Muscle layer of colon (tissue), 2 donors: ENCODE measurements around the gene LRRC4C.

Source experiments
- H3K27ac ChIP-seq: one replicate; pipeline ENCODE4 v1.7.0; 2013; ENCODE audit warnings: low read depth, mild to moderate bottlenecking, low read length, moderate library complexity
- H3K27me3 ChIP-seq, 2 donors: one replicate each; pipeline ENCODE4 v1.7.0; 2013; ENCODE audit warnings: low read length in 2 of 2, mild to moderate bottlenecking in 2 of 2; ENCODE audit not compliant: insufficient read depth in 2 of 2, control insufficient read depth in 1 of 2
- H3K36me3 ChIP-seq: one replicate; pipeline ENCODE4 v1.7.0; 2013; ENCODE audit warnings: mild to moderate bottlenecking, low read length; ENCODE audit not compliant: insufficient read depth
- H3K4me1 ChIP-seq: one replicate; pipeline ENCODE4 v1.7.0; 2013; ENCODE audit warnings: mild to moderate bottlenecking, low read length; ENCODE audit not compliant: insufficient read depth
- H3K4me3 ChIP-seq, 2 donors: one replicate each; pipeline ENCODE4 v1.7.0; 2013; ENCODE audit warnings: low read length in 2 of 2, low read depth in 1 of 2, mild to moderate bottlenecking in 1 of 2, moderate library complexity in 1 of 2
- H3K9ac ChIP-seq: one replicate; pipeline ENCODE4 v1.7.0; 2013; ENCODE audit warnings: low read length
- H3K9me3 ChIP-seq: one replicate; pipeline ENCODE4 v1.7.0; 2013; ENCODE audit warnings: mild to moderate bottlenecking, low read length
- donor health status: abdominal sarcoma.
- donor health status: Adenocarcinoma of cecum.

The LRRC4C gene

GRCh38 chr11:41289408-41289807 lies 170.0 kb downstream of the LRRC4C start:
- no peaks in the 10 kb centered on the region for H3K9me3 ChIP-seq
- no peak overlapping the region for H3K27ac ChIP-seq
- no peaks in the 10 kb centered on the region for H3K4me1 ChIP-seq
- no peak overlapping the region for H3K9ac ChIP-seq
- H3K27me3 ChIP-seq: no peaks in the 10 kb centered on the region
- H3K4me3 ChIP-seq: no peak overlapping the region
- H3K36me3 ChIP-seq: no peaks in the 10 kb centered on the region

- H3K4me3 ChIP-seq: no peak overlapping the region
- no peak overlapping the region for H3K9ac ChIP-seq
- no peaks in the 10 kb centered on the region for H3K27me3 ChIP-seq
- H3K36me3 ChIP-seq: no peaks in the 10 kb centered on the region
- H3K4me1 ChIP-seq: no peaks in the 10 kb centered on the region
- H3K27ac ChIP-seq: no peak overlapping the region
- no peaks in the 10 kb centered on the region for H3K9me3 ChIP-seq
Observed at GRCh38 chr11:41286751-41287150, 172.7 kb downstream of the LRRC4C start.

- Histone ChIP-seq H3K27ac (no peak overlapping the region), H3K4me1 (no peaks in the 10 kb centered on the region), H3K4me3 (no peak overlapping the region), H3K9me3 (no peaks in the 10 kb centered on the region), H3K27me3 (no peaks in the 10 kb centered on the region), H3K36me3 (no peaks in the 10 kb centered on the region), H3K9ac (no peak overlapping the region)
Observed at GRCh38 chr11:41284354-41284753, 175.1 kb downstream of the LRRC4C start.

- Histone ChIP-seq H3K27ac (no peak overlapping the region), H3K4me3 (no peak overlapping the region), H3K27me3 (no peaks in the 10 kb centered on the region), H3K36me3 (no peaks in the 10 kb centered on the region), H3K9me3 (no peaks in the 10 kb centered on the region), H3K9ac (no peak overlapping the region), H3K4me1 (no peaks in the 10 kb centered on the region)
Observed at GRCh38 chr11:41283191-41283930, 176.1 kb downstream of the LRRC4C start.

- H3K4me1 ChIP-seq: no peaks in the 10 kb centered on the region
- H3K9ac ChIP-seq: no peak overlapping the region
- H3K9me3 ChIP-seq: no peaks in the 10 kb centered on the region
- H3K36me3 ChIP-seq: no peaks in the 10 kb centered on the region
- no peak overlapping the region for H3K27ac ChIP-seq
- no peaks in the 10 kb centered on the region for H3K27me3 ChIP-seq
- H3K4me3 ChIP-seq: no peak overlapping the region
Observed at GRCh38 chr11:41282395-41282794, 177.1 kb downstream of the LRRC4C start.

- Histone ChIP-seq H3K36me3 (no peaks in the 10 kb centered on the region), H3K9me3 (no peaks in the 10 kb centered on the region), H3K4me1 (no peaks in the 10 kb centered on the region), H3K27ac (no peak overlapping the region), H3K9ac (no peak overlapping the region), H3K27me3 (no peaks in the 10 kb centered on the region), H3K4me3 (no peak overlapping the region)
Observed at GRCh38 chr11:41281131-41281742, 178.2 kb downstream of the LRRC4C start.

GRCh38 chr11:41274831-41275230 lies 184.6 kb downstream of the LRRC4C start:
- H3K9me3 ChIP-seq: no peaks in the 10 kb centered on the region
- no peak overlapping the region for H3K27ac ChIP-seq
- H3K9ac ChIP-seq: no peak overlapping the region
- H3K27me3 ChIP-seq: no peaks in the 10 kb centered on the region
- no peak overlapping the region for H3K4me3 ChIP-seq
- no peaks in the 10 kb centered on the region for H3K36me3 ChIP-seq
- no peaks in the 10 kb centered on the region for H3K4me1 ChIP-seq

- no peak overlapping the region for H3K27ac ChIP-seq
Observed at GRCh38 chr11:41273908-41274307, 185.5 kb downstream of the LRRC4C start.

GRCh38 chr11:41267451-41267850 lies 192.0 kb downstream of the LRRC4C start:
- no peaks in the 10 kb centered on the region for H3K27me3 ChIP-seq
- H3K4me3 ChIP-seq: no peak overlapping the region
- no peaks in the 10 kb centered on the region for H3K9me3 ChIP-seq
- no peaks in the 10 kb centered on the region for H3K4me1 ChIP-seq
- H3K36me3 ChIP-seq: no peaks in the 10 kb centered on the region
- no peak overlapping the region for H3K9ac ChIP-seq
- H3K27ac ChIP-seq: no peak overlapping the region

More at GRCh38 chr11:41273908-41274307, 185.5 kb downstream of the LRRC4C start:
- Histone ChIP-seq H3K4me3 (no peak overlapping the region), H3K36me3 (no peaks in the 10 kb centered on the region), H3K4me1 (no peaks in the 10 kb centered on the region), H3K9ac (no peak overlapping the region), H3K27me3 (no peaks in the 10 kb centered on the region), H3K9me3 (no peaks in the 10 kb centered on the region)

GRCh38 chr11:41256041-41256440 lies 203.4 kb downstream of the LRRC4C start:
- Histone ChIP-seq H3K4me1 (no peaks in the 10 kb centered on the region), H3K4me3 (no peak overlapping the region), H3K27me3 (no peaks in the 10 kb centered on the region), H3K27ac (no peak overlapping the region), H3K9me3 (no peaks in the 10 kb centered on the region), H3K9ac (no peak overlapping the region), H3K36me3 (no peaks in the 10 kb centered on the region)

- Histone ChIP-seq H3K36me3 (no peaks in the 10 kb centered on the region), H3K9ac (no peak overlapping the region), H3K4me3 (no peak overlapping the region), H3K4me1 (no peaks in the 10 kb centered on the region), H3K27me3 (no peaks in the 10 kb centered on the region), H3K27ac (no peak overlapping the region), H3K9me3 (no peaks in the 10 kb centered on the region)
Observed at GRCh38 chr11:41254966-41255365, 204.5 kb downstream of the LRRC4C start.

- H3K27me3 ChIP-seq: no peaks in the 10 kb centered on the region
- no peaks in the 10 kb centered on the region for H3K9me3 ChIP-seq
- H3K27ac ChIP-seq: no peak overlapping the region
- H3K4me1 ChIP-seq: no peaks in the 10 kb centered on the region
- no peak overlapping the region for H3K9ac ChIP-seq
- no peak overlapping the region for H3K4me3 ChIP-seq
- no peaks in the 10 kb centered on the region for H3K36me3 ChIP-seq
Observed at GRCh38 chr11:41250408-41250935, 209.0 kb downstream of the LRRC4C start.
